Fibroblast of the aortic adventitia (primary cell): ENCODE results near the gene RAB3D. TPM values are rescaled to one million over a fixed set of nuclear protein-coding genes. Genes with fewer than 3 reads are reported as not detected.

Source experiments
- DNase-seq: peaks from one replicate; pipeline ENCODE4 v3.0.0-alpha.2; 2010; ENCODE audit warnings: low read depth
- H3K4me3 ChIP-seq: 2 replicates; pipeline ENCODE4 v1.5.1; 2011; ENCODE audit warnings: low read depth, mild to moderate bottlenecking, control low read depth, low read length, moderate library complexity
- total RNA-seq: library from RNA; depleted of rRNA; stranded (reverse); fragments of >200 nt; gene quantifications from 2 replicates; pipeline ENCODE4 v1.2.3, GENCODE V29; 2012; ENCODE audit warnings: low replicate concordance
- TF ChIP-seq, protein P1 (sequence below): IDR thresholded peaks from 2 replicates; pipeline ENCODE4 v1.5.1; 2011; ENCODE audit warnings: mild to moderate bottlenecking, low read length, control low read depth, inconsistent platforms; ENCODE audit not compliant: insufficient read depth

Gene RAB3D
- total RNA-seq, 1 donor: 16.3 TPM

GRCh38 chr19:11284515-11284914 is 54.9 kb downstream of the RAB3D start:
- no peak overlapping the region for H3K4me3 ChIP-seq
- no peak for DNase-seq
- TF ChIP-seq, protein P1, sequence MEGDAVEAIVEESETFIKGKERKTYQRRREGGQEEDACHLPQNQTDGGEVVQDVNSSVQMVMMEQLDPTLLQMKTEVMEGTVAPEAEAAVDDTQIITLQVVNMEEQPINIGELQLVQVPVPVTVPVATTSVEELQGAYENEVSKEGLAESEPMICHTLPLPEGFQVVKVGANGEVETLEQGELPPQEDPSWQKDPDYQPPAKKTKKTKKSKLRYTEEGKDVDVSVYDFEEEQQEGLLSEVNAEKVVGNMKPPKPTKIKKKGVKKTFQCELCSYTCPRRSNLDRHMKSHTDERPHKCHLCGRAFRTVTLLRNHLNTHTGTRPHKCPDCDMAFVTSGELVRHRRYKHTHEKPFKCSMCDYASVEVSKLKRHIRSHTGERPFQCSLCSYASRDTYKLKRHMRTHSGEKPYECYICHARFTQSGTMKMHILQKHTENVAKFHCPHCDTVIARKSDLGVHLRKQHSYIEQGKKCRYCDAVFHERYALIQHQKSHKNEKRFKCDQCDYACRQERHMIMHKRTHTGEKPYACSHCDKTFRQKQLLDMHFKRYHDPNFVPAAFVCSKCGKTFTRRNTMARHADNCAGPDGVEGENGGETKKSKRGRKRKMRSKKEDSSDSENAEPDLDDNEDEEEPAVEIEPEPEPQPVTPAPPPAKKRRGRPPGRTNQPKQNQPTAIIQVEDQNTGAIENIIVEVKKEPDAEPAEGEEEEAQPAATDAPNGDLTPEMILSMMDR: no peak

- no peak overlapping the region for H3K4me3 ChIP-seq
- no peak for DNase-seq
- TF ChIP-seq, protein P1: no peak
Observed at GRCh38 chr19:11281356-11282049, 58.0 kb downstream of the RAB3D start.

DNA sequence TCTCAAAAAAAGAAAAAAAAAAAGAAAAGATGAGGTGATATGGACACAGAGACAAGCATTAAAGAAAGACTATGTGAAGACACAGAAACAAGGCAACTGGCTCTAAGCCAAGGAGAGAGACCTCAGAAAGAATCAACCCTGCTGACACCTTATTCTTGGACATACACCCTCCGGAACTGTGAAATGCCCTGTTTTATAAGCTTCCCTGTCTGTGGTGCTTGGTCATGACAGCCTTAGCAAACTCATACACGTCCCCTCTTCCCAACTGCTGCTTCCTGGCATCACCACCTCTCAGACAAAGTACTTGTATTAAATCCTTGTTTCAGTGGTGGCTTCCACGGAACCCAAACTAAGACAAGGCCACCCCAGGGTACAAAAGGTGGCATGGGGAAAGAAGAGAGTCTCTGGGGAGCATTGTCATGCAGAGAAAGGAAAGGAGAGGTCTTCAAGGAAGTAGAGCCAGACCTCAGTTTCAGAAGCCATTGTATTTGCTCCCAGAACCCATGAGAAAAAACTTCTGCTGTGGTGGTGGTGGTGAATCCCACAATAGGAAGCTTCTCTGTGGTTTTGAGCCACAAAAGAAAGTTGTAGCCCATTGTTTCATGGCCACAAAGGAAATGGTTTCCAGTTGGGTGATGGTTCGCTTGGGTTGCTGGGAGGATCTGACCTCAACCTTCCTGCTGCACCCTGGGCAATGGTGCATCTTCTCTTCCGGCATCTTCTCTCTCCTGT is 59.8 kb downstream of the RAB3D start:
- TF ChIP-seq, protein P1: no peak
- no peak overlapping the region for H3K4me3 ChIP-seq
- peak; percentile 20 for DNase-seq

DNA sequence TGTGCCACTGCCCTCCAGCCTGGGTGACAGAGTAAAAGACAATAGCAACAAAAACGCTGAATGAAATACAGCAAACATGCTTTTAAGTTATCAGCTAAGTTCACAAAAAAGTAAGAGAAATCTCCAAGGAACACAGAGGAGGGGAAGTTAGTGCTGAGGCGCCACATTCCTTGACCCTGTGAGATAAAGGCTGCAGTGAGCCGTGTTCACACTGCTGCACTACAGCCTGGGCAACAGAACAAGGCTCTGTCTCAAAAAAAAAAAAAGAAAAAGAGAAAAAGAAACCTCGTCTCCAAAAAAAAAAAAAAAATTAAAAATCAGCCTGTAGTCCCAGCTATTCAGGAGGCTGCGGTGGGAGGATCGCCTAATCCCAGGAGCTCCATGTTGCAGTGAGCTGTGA is 60.8 kb downstream of the RAB3D start:
- no peak overlapping the region for H3K4me3 ChIP-seq
- peak; percentile 47 for DNase-seq
- TF ChIP-seq, protein P1: no peak

- no peak for DNase-seq
- no peak overlapping the region for H3K4me3 ChIP-seq
- TF ChIP-seq, protein P1: no peak
Observed at GRCh38 chr19:11274533-11275086, 64.8 kb downstream of the RAB3D start.

GRCh38 chr19:11273989-11274388 is 65.5 kb downstream of the RAB3D start:
- TF ChIP-seq, protein P1: no peak
- no peak for DNase-seq
- H3K4me3 ChIP-seq: no peak overlapping the region
